Transverse colon (tissue), 4 donors: ENCODE results near the gene PPP1R14D.

Experiments used
- POLR2A ChIP-seq: fragments of 450-650 bp; IDR thresholded peaks from one replicate; pipeline ENCODE4 v1.6.1; 2016; ENCODE audit warnings: antibody characterized with exemption, mild to moderate bottlenecking, moderate library complexity
- POLR2AphosphoS5 ChIP-seq, 3 donors: sonication (generic); formaldehyde crosslinking; IDR thresholded peaks; one replicate each; pipeline ENCODE4 v1.6.1; 2016; ENCODE audit warnings: antibody characterized with exemption in 3 of 3
- TF ChIP-seq, protein P1 (sequence below), 5 experiments: fragments of 200-600 bp in 3 of 5; fragments of 450-650 bp in 2 of 5; sonication (generic) in 3 of 5; IDR thresholded peaks; 1 replicate in 2 of 5; 2 replicates in 3 of 5; pipeline ENCODE4 v1.5.1; 2016 to 2017; ENCODE audit warnings: antibody characterized with exemption in 5 of 5, inconsistent platforms in 3 of 5, mild to moderate bottlenecking in 2 of 5, moderate library complexity in 1 of 5

GRCh38 chr15:40857601-40858341 lies 29.3 kb upstream of the PPP1R14D start:
- TF ChIP-seq, protein P1, sequence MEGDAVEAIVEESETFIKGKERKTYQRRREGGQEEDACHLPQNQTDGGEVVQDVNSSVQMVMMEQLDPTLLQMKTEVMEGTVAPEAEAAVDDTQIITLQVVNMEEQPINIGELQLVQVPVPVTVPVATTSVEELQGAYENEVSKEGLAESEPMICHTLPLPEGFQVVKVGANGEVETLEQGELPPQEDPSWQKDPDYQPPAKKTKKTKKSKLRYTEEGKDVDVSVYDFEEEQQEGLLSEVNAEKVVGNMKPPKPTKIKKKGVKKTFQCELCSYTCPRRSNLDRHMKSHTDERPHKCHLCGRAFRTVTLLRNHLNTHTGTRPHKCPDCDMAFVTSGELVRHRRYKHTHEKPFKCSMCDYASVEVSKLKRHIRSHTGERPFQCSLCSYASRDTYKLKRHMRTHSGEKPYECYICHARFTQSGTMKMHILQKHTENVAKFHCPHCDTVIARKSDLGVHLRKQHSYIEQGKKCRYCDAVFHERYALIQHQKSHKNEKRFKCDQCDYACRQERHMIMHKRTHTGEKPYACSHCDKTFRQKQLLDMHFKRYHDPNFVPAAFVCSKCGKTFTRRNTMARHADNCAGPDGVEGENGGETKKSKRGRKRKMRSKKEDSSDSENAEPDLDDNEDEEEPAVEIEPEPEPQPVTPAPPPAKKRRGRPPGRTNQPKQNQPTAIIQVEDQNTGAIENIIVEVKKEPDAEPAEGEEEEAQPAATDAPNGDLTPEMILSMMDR (IDR thresholded peaks at IDR 0.05): peak; percentile 95 to 99 (median 98)
- TF ChIP-seq POLR2A (no peak), POLR2AphosphoS5 (IDR thresholded peaks at IDR 0.05) (peak in 2 of 3 donors; percentile 55 to 64)
